ENCODE measurements around the gene TMEM200B.

GRCh38 chr1:29084196-29084521 lies 39.5 kb downstream of the TMEM200B start:
- TF ChIP-seq EZH2 (IDR thresholded peaks at IDR 0.05; ENCODE audit: low read length, unreplicated experiment): no peak
- no peak for TF ChIP-seq EZH2phosphoT487 (IDR thresholded peaks at IDR 0.05; ENCODE audit: borderline replicate concordance, low read length)
